ENCODE measurements around the gene CLDN19.
"Not testable (repeated sequence)": the region's sequence is repeated elsewhere in the genome, so short reads cannot be mapped to it uniquely, and the experiment has no call there.

CLDN19 gene

GRCh38 chr1:42758641-42759040 lies 18.6 kb upstream of the CLDN19 start:
- DNase-seq, result no peak

- no peak for DNase-seq
Measured at GRCh38 chr1:42757892-42758275, 17.8 kb upstream of the CLDN19 start.

- no peak for DNase-seq
Measured at GRCh38 chr1:42756956-42757891, 17.2 kb upstream of the CLDN19 start.

GRCh38 chr1:42753070-42753469 lies 13.0 kb upstream of the CLDN19 start:
- no peak for DNase-seq

- DNase-seq, result no peak
Measured at GRCh38 chr1:42752284-42752683, 12.2 kb upstream of the CLDN19 start.

- DNase-seq, result not testable (repeated sequence)
Measured at GRCh38 chr1:42751511-42752070, 11.6 kb upstream of the CLDN19 start.

GRCh38 chr1:42750041-42750440 lies 10.0 kb upstream of the CLDN19 start:
- DNase-seq, result no peak

GRCh38 chr1:42748461-42749410 lies 8.7 kb upstream of the CLDN19 start:
- DNase-seq, result no peak

GRCh38 chr1:42748021-42748420 lies 8.0 kb upstream of the CLDN19 start:
- DNase-seq, result no peak

GRCh38 chr1:42747125-42747524 lies 7.1 kb upstream of the CLDN19 start:
- DNase-seq, result no peak

GRCh38 chr1:42746436-42747105 lies 6.5 kb upstream of the CLDN19 start:
- DNase-seq, result no peak

- no peak for DNase-seq
Measured at GRCh38 chr1:42745851-42746250, 5.8 kb upstream of the CLDN19 start.

- DNase-seq, result no peak
Measured at GRCh38 chr1:42744148-42744413, 4.0 kb upstream of the CLDN19 start.

- no peak for DNase-seq
Measured at GRCh38 chr1:42743317-42744147, 3.5 kb upstream of the CLDN19 start.

- DNase-seq, result no peak
Measured at GRCh38 chr1:42742617-42743316, 2.7 kb upstream of the CLDN19 start.

- DNase-seq, result no peak
Measured at GRCh38 chr1:42742141-42742540, 2.1 kb upstream of the CLDN19 start.

GRCh38 chr1:42741706-42742105 lies 1.7 kb upstream of the CLDN19 start:
- no peak for DNase-seq

- no peak for DNase-seq
Measured at GRCh38 chr1:42740851-42741580, 980 bp upstream of the CLDN19 start.

- DNase-seq, result no peak
Measured at GRCh38 chr1:42738678-42739226, 1.3 kb downstream of the CLDN19 start.

GRCh38 chr1:42737986-42738677 lies 1.9 kb downstream of the CLDN19 start:
- DNase-seq, result no peak

Measured in NCI-H1436 treated with DMSO at 0.1 percent for 48 hours (cell line).